Suppressor macrophage (primary cell): ENCODE results near the gene FAM167B.

Experiments used
- DNase-seq, 4 experiments: peaks; one replicate each; pipeline ENCODE4 v3.0.0-alpha.2; 2020 to 2022

FAM167B gene

GRCh38 chr1:32223683-32224082 lies 23.3 kb upstream of the FAM167B start:
- no peak for DNase-seq

- no peak for DNase-seq
Measured at GRCh38 chr1:32224285-32224684, 22.7 kb upstream of the FAM167B start.

GRCh38 chr1:32228771-32229170 lies 18.3 kb upstream of the FAM167B start:
- no peak for DNase-seq

GRCh38 chr1:32231843-32232432 lies 15.1 kb upstream of the FAM167B start:
- DNase-seq = no peak

- DNase-seq = no peak
Measured at GRCh38 chr1:32232558-32233304, 14.3 kb upstream of the FAM167B start.

GRCh38 chr1:32234792-32235191 lies 12.2 kb upstream of the FAM167B start:
- no peak for DNase-seq

GRCh38 chr1:32239337-32239736 lies 7.7 kb upstream of the FAM167B start:
- DNase-seq = no peak

- no peak for DNase-seq
Measured at GRCh38 chr1:32239790-32240139, 7.3 kb upstream of the FAM167B start.

GRCh38 chr1:32240140-32240951 lies 6.7 kb upstream of the FAM167B start:
- peak; percentile 65 to 80 (median 76) for DNase-seq

- peak; percentile 17 to 43 (median 28) for DNase-seq
Measured at GRCh38 chr1:32241001-32241763, 5.8 kb upstream of the FAM167B start.

GRCh38 chr1:32242341-32242851 lies 4.6 kb upstream of the FAM167B start:
- DNase-seq = peak; percentile 26 to 68 (median 63)

- no peak for DNase-seq
Measured at GRCh38 chr1:32247452-32247851, 430 bp downstream of the FAM167B start.

- peak; percentile 81 to 94 (median 87) for DNase-seq
Measured at GRCh38 chr1:32247983-32248889, 1.2 kb downstream of the FAM167B start.

- DNase-seq = no peak
Measured at GRCh38 chr1:32249831-32250525, 3.0 kb downstream of the FAM167B start.

GRCh38 chr1:32250893-32251716 lies 4.1 kb downstream of the FAM167B start, which contains the start of gene LCK:
Gene LCK (plus strand): TSS chr1:32251265. CDS start chr1:32274330, 23,065 bp downstream.
- DNase-seq = no peak

- DNase-seq = no peak
Measured at GRCh38 chr1:32255072-32256071, 8.3 kb downstream of the FAM167B start.

GRCh38 chr1:32256473-32257226 lies 9.6 kb downstream of the FAM167B start:
- no peak for DNase-seq

GRCh38 chr1:32257227-32257508 lies 10.1 kb downstream of the FAM167B start:
- DNase-seq = no peak
